Spleen (tissue), 7 donors: Measurements from ENCODE around the gene TYW1.
"Not testable (repeated sequence)": the region's sequence is repeated elsewhere in the genome, so short reads cannot be mapped to it uniquely, and the experiment has no call there.

Experiments used
- CTCF ChIP-seq, 11 experiments: fragments of 200-600 bp in 7 of 11; fragments of 450-650 bp in 4 of 11; sonication (generic) in 4 of 11; IDR thresholded peaks in 8 of 11; conservative IDR thresholded peaks in 3 of 11; 1 replicate in 7 of 11; 2 replicates in 4 of 11; pipeline versions ENCODE4 v1.4.0 to v1.8.0; 2016 to 2021; ENCODE audit warnings: antibody characterized with exemption in 11 of 11, inconsistent platforms in 4 of 11, mild to moderate bottlenecking in 1 of 11
- POLR2A ChIP-seq, 3 donors: fragments of 450-650 bp; IDR thresholded peaks; one replicate each; pipeline ENCODE4 v1.5.1; 2017; ENCODE audit warnings: antibody characterized with exemption in 3 of 3, mild to moderate bottlenecking in 1 of 3
- donor health status: DM: no; HTN: no; CAD: no; lungs with moderate emphysema.
- donor health status: DM: no; HTN: no; CAD: no.
- donor health status: DM: no; HTN: no; CAD: no.

- not testable (repeated sequence) for TF ChIP-seq CTCF (IDR thresholded peaks at IDR 0.05 in 8 of 11, conservative IDR thresholded peaks at IDR 0.05 in 3 of 11); POLR2A (IDR thresholded peaks at IDR 0.05)
Observed at GRCh38 chr7:67189801-67190465, 193.3 kb downstream of the TYW1 start.
